ENCODE measurements around the gene IL1R1. TPM values are rescaled to one million over a fixed set of nuclear protein-coding genes. Genes with fewer than 3 reads are reported as not detected.

IL1R1 gene
- total and polyA plus RNA-seq, 10 donors, result 7.6 to 163 (median 73.3) TPM

GRCh38 chr2:102130647-102130991, 11.9 kb upstream of the IL1R1 start:
- H3K27me3 ChIP-seq (replicated peaks in 1 of 7), result peaks cover 0 to 4% (median 0%) of the 10 kb centered on the region in 7 donors
- no peak for TF ChIP-seq POLR2AphosphoS5 (IDR thresholded peaks at IDR 0.05)
- peaks cover 0 to 15% (median 0%) of the 10 kb centered on the region in 6 donors for H3K4me1 ChIP-seq

GRCh38 chr2:102131564-102131963, 11.0 kb upstream of the IL1R1 start:
- H3K9me3 ChIP-seq, result peaks cover 0 to 12% (median 8%) of the 10 kb centered on the region in 8 donors
- H3K4me1 ChIP-seq, result peaks cover 0 to 15% (median 0%) of the 10 kb centered on the region in 6 donors
- intact Hi-C loops (cut with DNase I; ENCODE audit: low total_unique reads), result no loop called here
- peaks cover 0 to 4% (median 0%) of the 10 kb centered on the region in 7 donors for H3K27me3 ChIP-seq (replicated peaks in 1 of 7)
- WGBS, 5 donors, result 84 to 92% (median 89%) methylated on average over 5 of the region's 5 CpGs
- no peaks in the 10 kb centered on the region for H3K36me3 ChIP-seq
- DNase-seq, result no peak
- no peak overlapping the region for H3K4me3 ChIP-seq
- no peak overlapping the region for H3K27ac ChIP-seq
- TF ChIP-seq, protein P1, sequence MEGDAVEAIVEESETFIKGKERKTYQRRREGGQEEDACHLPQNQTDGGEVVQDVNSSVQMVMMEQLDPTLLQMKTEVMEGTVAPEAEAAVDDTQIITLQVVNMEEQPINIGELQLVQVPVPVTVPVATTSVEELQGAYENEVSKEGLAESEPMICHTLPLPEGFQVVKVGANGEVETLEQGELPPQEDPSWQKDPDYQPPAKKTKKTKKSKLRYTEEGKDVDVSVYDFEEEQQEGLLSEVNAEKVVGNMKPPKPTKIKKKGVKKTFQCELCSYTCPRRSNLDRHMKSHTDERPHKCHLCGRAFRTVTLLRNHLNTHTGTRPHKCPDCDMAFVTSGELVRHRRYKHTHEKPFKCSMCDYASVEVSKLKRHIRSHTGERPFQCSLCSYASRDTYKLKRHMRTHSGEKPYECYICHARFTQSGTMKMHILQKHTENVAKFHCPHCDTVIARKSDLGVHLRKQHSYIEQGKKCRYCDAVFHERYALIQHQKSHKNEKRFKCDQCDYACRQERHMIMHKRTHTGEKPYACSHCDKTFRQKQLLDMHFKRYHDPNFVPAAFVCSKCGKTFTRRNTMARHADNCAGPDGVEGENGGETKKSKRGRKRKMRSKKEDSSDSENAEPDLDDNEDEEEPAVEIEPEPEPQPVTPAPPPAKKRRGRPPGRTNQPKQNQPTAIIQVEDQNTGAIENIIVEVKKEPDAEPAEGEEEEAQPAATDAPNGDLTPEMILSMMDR (IDR thresholded peaks at IDR 0.05 in 8 of 11, conservative IDR thresholded peaks at IDR 0.05 in 3 of 11), result no peak
- TF ChIP-seq POLR2A (IDR thresholded peaks at IDR 0.05) (no peak), POLR2AphosphoS5 (IDR thresholded peaks at IDR 0.05) (no peak)

More at GRCh38 chr2:102130647-102130991, 11.9 kb upstream of the IL1R1 start:
- H3K4me3 ChIP-seq, result no peak overlapping the region
- peaks cover 0 to 12% (median 8%) of the 10 kb centered on the region in 8 donors for H3K9me3 ChIP-seq
- H3K27ac ChIP-seq, result peak overlapping the region in 2 of 8 donors; percentile 8 to 9
- H3K36me3 ChIP-seq, result no peaks in the 10 kb centered on the region
- intact Hi-C loops (cut with DNase I; ENCODE audit: low total_unique reads), result no loop called here
- DNase-seq, result no peak

DNA sequence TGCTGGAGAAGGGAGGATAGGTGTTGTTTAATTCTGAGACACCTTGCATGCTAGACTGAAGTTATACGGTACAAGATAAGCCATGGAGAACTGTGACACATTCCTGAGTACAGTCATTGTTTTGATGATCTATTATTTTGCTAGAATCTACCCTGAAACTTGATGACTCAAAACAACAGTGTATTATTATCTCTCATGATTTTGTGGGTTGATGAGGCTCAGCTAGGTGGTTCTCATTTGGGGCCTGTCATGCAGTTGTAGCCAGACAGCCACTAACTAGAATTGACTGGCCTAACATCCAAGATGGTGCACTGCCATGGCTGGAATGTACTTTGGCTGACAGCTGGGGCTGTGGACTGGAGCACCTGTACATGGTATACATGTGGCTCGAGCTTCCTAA, 5.4 kb upstream of the IL1R1 start:
- Histone ChIP-seq H3K27ac (no peak overlapping the region), H3K4me3 (no peak overlapping the region), H3K9me3 (peaks cover 0 to 3% (median under 1%) of the 10 kb centered on the region in 8 donors), H3K36me3 (no peaks in the 10 kb centered on the region), H3K4me1 (peaks cover 0 to 43% (median 10%) of the 10 kb centered on the region in 6 donors), H3K27me3 (replicated peaks in 1 of 7) (peaks cover 0 to 20% (median 0%) of the 10 kb centered on the region in 7 donors)
- WGBS, 5 donors, result 73 to 91% (median 86%) methylated on average over 2 of the region's 2 CpGs
- TF ChIP-seq, protein P1 (IDR thresholded peaks at IDR 0.05 in 8 of 11, conservative IDR thresholded peaks at IDR 0.05 in 3 of 11), result no peak
- DNase-seq, result no peak
- intact Hi-C loops (cut with DNase I; ENCODE audit: low total_unique reads), result no loop called here

DNA sequence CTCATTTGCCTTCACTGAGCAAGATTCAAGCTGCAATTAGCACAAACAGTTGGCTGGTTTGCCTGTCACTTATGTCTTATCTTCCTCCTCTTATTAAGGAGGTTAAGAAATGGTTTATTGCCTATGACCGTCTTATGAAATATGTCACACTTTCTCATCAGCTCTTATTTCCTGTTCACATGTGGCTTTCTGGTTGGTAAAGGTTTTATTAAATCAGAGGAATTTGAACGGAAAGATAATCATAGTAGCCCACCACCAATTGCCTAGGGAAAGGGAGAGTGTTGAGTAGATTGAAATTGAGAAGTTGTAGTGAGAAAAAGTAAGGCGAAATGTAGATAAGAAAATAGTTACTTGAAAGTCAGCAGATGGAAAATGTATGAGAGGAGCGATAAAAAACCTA, 4.2 kb upstream of the IL1R1 start:
- Histone ChIP-seq H3K9me3 (peaks cover 0 to 1% (median 0%) of the 10 kb centered on the region in 8 donors), H3K27ac (peak overlapping the region in 4 of 8 donors; percentile 11 to 63 (median 16)), H3K36me3 (no peaks in the 10 kb centered on the region), H3K4me3 (no peak overlapping the region), H3K27me3 (replicated peaks in 1 of 7) (peaks cover 0 to 32% (median 0%) of the 10 kb centered on the region in 7 donors), H3K4me1 (peaks cover 0 to 53% (median 10%) of the 10 kb centered on the region in 6 donors)
- intact Hi-C loops (cut with DNase I; ENCODE audit: low total_unique reads), result no loop called here
- TF ChIP-seq, protein P1 (IDR thresholded peaks at IDR 0.05 in 8 of 11, conservative IDR thresholded peaks at IDR 0.05 in 3 of 11), result no peak
- TF ChIP-seq POLR2AphosphoS5 (IDR thresholded peaks at IDR 0.05) (no peak), POLR2A (IDR thresholded peaks at IDR 0.05) (no peak)
- no peak for DNase-seq
- WGBS, 5 donors, result 25 to 39% (median 30%) methylated on average over 4 of the region's 4 CpGs

DNA sequence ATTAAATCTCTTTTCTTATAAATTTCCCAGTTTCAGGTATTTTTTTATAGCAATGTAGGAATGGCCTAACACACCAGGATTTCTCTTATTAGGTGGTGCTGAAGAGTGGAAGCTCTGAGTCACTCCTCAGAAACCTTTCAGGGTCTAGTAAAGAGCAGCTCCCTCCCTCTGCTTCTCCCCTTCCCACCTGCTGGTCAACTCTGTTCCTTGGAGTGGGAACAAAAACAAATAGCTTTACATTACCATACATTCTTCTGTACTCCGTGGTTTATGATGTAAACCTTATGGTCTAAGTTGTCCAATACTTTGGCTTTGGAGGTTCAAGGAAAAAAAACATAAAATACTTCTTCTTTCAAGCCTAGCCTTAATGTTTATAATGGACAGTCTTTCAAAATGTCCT, 2.7 kb upstream of the IL1R1 start:
- WGBS, 5 donors, result 38 to 72% (median 61%) methylated on average over 1 of the region's 1 CpG
- Histone ChIP-seq H3K27me3 (replicated peaks in 1 of 7) (peaks cover 0 to 46% (median 0%) of the 10 kb centered on the region in 7 donors), H3K36me3 (peaks cover 0 to 6% (median under 1%) of the 10 kb centered on the region in 6 donors), H3K27ac (peak overlapping the region in 1 of 8 donors; percentile 4), H3K4me3 (no peak overlapping the region), H3K9me3 (peaks cover 0 to 16% (median 8%) of the 10 kb centered on the region in 8 donors), H3K4me1 (peaks cover 0 to 59% (median 13%) of the 10 kb centered on the region in 6 donors)
- TF ChIP-seq POLR2AphosphoS5 (IDR thresholded peaks at IDR 0.05) (no peak), POLR2A (IDR thresholded peaks at IDR 0.05) (no peak)
- TF ChIP-seq, protein P1 (IDR thresholded peaks at IDR 0.05 in 8 of 11, conservative IDR thresholded peaks at IDR 0.05 in 3 of 11), result no peak
- intact Hi-C loops (cut with DNase I; ENCODE audit: low total_unique reads), result no loop called here
- DNase-seq, result no peak

Measured in spleen (tissue), 11 donors.